Measurements from ENCODE around the gene CENPL. TPM values are rescaled to one million over a fixed set of nuclear protein-coding genes. Genes with fewer than 3 reads are reported as not detected.
"Not testable (repeated sequence)": the region's sequence is repeated elsewhere in the genome, so short reads cannot be mapped to it uniquely, and the experiment has no call there.

The CENPL gene
- total and polyA plus RNA-seq, 2 donors: 6.3 to 17.7 TPM

DNA sequence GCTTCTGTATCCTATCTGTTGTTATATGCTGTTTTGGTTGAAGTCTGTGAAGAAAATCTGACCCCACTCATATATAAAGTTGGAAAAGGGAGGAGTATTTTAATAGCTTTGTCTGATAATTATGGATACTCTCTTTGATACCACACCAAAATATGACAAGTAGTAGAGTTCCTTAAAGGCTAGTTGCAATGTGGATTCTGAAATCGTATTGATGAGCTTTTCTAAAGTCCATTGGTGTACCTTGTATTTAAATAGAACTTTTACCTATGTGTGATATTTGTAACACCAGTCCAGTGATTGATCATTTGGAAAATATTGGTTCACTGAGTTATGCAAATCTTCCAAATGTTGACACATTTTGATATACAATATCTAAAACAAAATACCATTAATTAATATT is 35.4 kb upstream of the CENPL start:
- H3K27me3 ChIP-seq (ENCODE audit: control insufficient read depth in 2 of 2, insufficient read depth in 1 of 2, low read length in 1 of 2): no peaks in the 10 kb centered on the region
- 99% methylated on average over 1 of the region's 1 CpG for WGBS
- no peak overlapping the region for H3K4me3 ChIP-seq (ENCODE audit: low read length in 2 of 2)
- peaks cover 26 to 57% of the 10 kb centered on the region in 2 donors for H3K36me3 ChIP-seq (ENCODE audit: control insufficient read depth in 2 of 2, insufficient read depth in 2 of 2, low read length in 1 of 2)
- no peak overlapping the region for H3K27ac ChIP-seq (ENCODE audit: low read depth in 1 of 2, low read length in 1 of 2)
- peaks cover 0 to 4% of the 10 kb centered on the region in 2 donors for H3K4me1 ChIP-seq (ENCODE audit: control insufficient read depth in 2 of 2, insufficient read depth in 2 of 2, low read length in 2 of 2)
- no peaks in the 10 kb centered on the region for H3K9me3 ChIP-seq (ENCODE audit: control insufficient read depth in 2 of 2, insufficient read depth in 1 of 2, low read length in 1 of 2)
- DNase-seq (ENCODE audit: low read depth in 6 of 9, low spot score in 9 of 9): no peak

DNA sequence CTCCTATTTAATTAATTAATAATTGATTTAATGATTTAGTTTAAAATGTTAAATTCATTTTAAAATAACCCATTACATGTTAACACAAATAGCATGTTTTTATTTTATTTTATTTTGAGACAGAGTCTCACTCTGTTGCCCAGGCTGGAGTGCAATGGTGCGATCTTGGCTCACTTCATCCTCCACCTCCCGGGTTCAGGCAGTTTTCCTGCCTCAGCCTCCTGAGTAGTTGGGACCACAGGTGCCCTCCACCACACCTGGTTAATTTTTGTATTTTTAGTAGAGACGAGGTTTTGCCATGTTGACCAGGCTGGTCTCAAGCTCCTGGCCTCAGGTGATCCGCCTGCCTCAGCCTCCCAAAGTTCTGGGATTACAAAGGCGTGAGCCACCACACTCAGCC is 34.9 kb upstream of the CENPL start:
- H3K9me3 ChIP-seq (ENCODE audit: control insufficient read depth in 2 of 2, insufficient read depth in 1 of 2, low read length in 1 of 2); H3K4me1 ChIP-seq (ENCODE audit: control insufficient read depth in 2 of 2, insufficient read depth in 2 of 2, low read length in 2 of 2); H3K27me3 ChIP-seq (ENCODE audit: control insufficient read depth in 2 of 2, insufficient read depth in 1 of 2, low read length in 1 of 2); H3K27ac ChIP-seq (ENCODE audit: low read depth in 1 of 2, low read length in 1 of 2); H3K4me3 ChIP-seq (ENCODE audit: low read length in 2 of 2); DNase-seq (ENCODE audit: low read depth in 6 of 9, low spot score in 9 of 9): not testable (repeated sequence)
- H3K36me3 ChIP-seq (ENCODE audit: control insufficient read depth in 2 of 2, insufficient read depth in 2 of 2, low read length in 1 of 2): peaks cover 24 to 52% of the 10 kb centered on the region in 2 donors
- WGBS: 99% methylated on average over 5 of the region's 5 CpGs

DNA sequence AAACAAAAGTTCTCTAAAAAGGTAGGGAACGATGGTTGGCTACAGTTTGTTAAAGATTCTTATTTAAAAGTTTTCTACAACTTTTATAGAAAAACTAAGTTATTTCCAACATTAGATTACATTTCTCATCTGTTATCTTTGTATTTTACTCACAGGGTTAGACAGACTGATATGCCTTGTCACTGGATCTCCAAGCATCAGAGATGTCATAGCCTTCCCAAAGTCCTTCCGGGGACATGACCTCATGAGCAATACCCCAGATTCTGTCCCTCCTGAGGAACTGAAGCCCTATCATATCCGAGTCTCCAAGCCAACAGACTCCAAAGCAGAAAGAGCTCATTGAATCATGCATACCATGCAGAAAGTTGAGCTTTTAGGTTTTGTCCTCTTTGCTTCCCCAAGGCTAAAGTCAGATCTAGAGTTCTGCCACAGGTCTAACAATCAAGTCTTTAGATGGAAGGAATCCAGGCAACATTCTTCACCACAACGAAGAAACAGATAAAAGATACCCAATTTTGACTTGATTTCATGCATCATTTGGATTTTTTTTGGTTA is 32.8 kb upstream of the CENPL start:
- Histone ChIP-seq H3K4me3 (ENCODE audit: low read length in 2 of 2) (no peak overlapping the region), H3K4me1 (ENCODE audit: control insufficient read depth in 2 of 2, insufficient read depth in 2 of 2, low read length in 2 of 2) (no peaks in the 10 kb centered on the region), H3K9me3 (ENCODE audit: control insufficient read depth in 2 of 2, insufficient read depth in 1 of 2, low read length in 1 of 2) (no peaks in the 10 kb centered on the region), H3K27ac (ENCODE audit: low read depth in 1 of 2, low read length in 1 of 2) (no peak overlapping the region), H3K36me3 (ENCODE audit: control insufficient read depth in 2 of 2, insufficient read depth in 2 of 2, low read length in 1 of 2) (peaks cover 20 to 49% of the 10 kb centered on the region in 2 donors), H3K27me3 (ENCODE audit: control insufficient read depth in 2 of 2, insufficient read depth in 1 of 2, low read length in 1 of 2) (no peaks in the 10 kb centered on the region)
- WGBS: 95% methylated on average over 4 of the region's 4 CpGs
- DNase-seq (ENCODE audit: low read depth in 6 of 9, low spot score in 9 of 9): no peak

DNA sequence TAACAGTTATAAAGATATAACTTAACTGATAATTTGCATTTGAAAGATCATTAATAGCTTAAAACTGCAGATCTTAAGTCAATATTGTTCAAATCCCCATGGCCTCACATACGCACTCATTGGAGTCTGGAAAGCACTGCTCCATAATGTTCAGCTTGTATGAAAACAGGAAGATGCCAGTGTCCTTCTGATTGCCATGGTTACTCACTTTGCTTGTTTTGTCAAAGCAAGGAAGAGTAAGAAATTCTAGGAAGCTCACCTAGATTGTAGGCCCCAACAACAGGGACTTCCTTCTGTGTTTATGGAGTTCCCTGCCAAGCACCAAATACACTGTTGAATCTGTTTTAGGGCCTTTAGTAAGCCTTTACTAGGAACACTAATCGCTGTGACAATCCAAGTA is 32.2 kb upstream of the CENPL start:
- H3K4me3 ChIP-seq (ENCODE audit: low read length in 2 of 2): no peak overlapping the region
- DNase-seq (ENCODE audit: low read depth in 6 of 9, low spot score in 9 of 9): no peak
- H3K9me3 ChIP-seq (ENCODE audit: control insufficient read depth in 2 of 2, insufficient read depth in 1 of 2, low read length in 1 of 2): no peaks in the 10 kb centered on the region
- H3K36me3 ChIP-seq (ENCODE audit: control insufficient read depth in 2 of 2, insufficient read depth in 2 of 2, low read length in 1 of 2): peaks cover 17 to 49% of the 10 kb centered on the region in 2 donors
- WGBS: 97% methylated on average over 2 of the region's 2 CpGs
- H3K4me1 ChIP-seq (ENCODE audit: control insufficient read depth in 2 of 2, insufficient read depth in 2 of 2, low read length in 2 of 2): no peaks in the 10 kb centered on the region
- H3K27me3 ChIP-seq (ENCODE audit: control insufficient read depth in 2 of 2, insufficient read depth in 1 of 2, low read length in 1 of 2): no peaks in the 10 kb centered on the region
- no peak overlapping the region for H3K27ac ChIP-seq (ENCODE audit: low read depth in 1 of 2, low read length in 1 of 2)

DNA sequence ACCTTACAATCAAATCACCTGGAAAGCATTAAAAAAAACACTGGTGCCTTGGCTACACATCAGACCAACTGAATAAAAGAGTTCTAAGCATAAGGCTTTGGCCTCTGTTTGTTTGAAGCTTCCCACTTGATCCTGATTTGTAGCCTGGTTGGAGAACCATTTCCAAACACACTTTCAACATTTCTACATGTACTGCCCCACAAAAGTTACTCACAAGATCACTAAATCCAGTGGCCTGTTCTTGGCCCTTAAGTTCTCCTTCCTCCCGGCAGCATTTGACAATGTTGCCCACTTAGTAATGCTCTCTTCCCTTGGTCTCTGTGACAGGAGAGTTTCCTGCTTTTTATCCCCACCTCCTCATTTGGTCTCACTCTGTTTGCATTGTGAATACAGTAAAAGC is 31.3 kb upstream of the CENPL start:
- WGBS: 91% methylated on average over 1 of the region's 1 CpG
- no peaks in the 10 kb centered on the region for H3K27me3 ChIP-seq (ENCODE audit: control insufficient read depth in 2 of 2, insufficient read depth in 1 of 2, low read length in 1 of 2)
- H3K4me1 ChIP-seq (ENCODE audit: control insufficient read depth in 2 of 2, insufficient read depth in 2 of 2, low read length in 2 of 2): no peaks in the 10 kb centered on the region
- DNase-seq (ENCODE audit: low read depth in 6 of 9, low spot score in 9 of 9): no peak
- peaks cover 17 to 54% of the 10 kb centered on the region in 2 donors for H3K36me3 ChIP-seq (ENCODE audit: control insufficient read depth in 2 of 2, insufficient read depth in 2 of 2, low read length in 1 of 2)
- H3K9me3 ChIP-seq (ENCODE audit: control insufficient read depth in 2 of 2, insufficient read depth in 1 of 2, low read length in 1 of 2): no peaks in the 10 kb centered on the region
- no peak overlapping the region for H3K27ac ChIP-seq (ENCODE audit: low read depth in 1 of 2, low read length in 1 of 2)
- H3K4me3 ChIP-seq (ENCODE audit: low read length in 2 of 2): no peak overlapping the region

DNA sequence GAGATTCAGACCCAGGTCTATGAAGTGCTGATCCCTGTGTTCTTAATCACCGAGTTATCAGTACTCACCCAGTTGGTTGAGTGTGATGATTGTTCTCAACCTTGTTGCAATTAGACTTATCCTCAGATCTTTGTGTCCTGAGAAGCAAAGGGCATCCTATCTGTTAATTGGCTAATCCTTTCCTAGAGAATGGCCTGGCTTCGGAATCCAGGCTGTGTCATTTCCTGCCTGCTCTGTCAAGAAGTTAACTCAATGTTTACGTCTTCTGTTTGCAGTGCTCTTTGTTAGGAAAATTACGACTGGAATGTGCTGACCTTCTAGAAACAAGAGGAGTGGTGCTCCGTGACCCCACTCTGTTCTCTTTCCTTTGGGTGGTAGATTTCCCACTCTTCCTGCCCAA is 28.4 kb upstream of the CENPL start:
- WGBS: 96% methylated on average over 5 of the region's 5 CpGs
- Histone ChIP-seq H3K27me3 (ENCODE audit: control insufficient read depth in 2 of 2, insufficient read depth in 1 of 2, low read length in 1 of 2) (no peaks in the 10 kb centered on the region), H3K36me3 (ENCODE audit: control insufficient read depth in 2 of 2, insufficient read depth in 2 of 2, low read length in 1 of 2) (peaks cover 17 to 50% of the 10 kb centered on the region in 2 donors), H3K4me3 (ENCODE audit: low read length in 2 of 2) (no peak overlapping the region), H3K4me1 (ENCODE audit: control insufficient read depth in 2 of 2, insufficient read depth in 2 of 2, low read length in 2 of 2) (no peaks in the 10 kb centered on the region), H3K9me3 (ENCODE audit: control insufficient read depth in 2 of 2, insufficient read depth in 1 of 2, low read length in 1 of 2) (no peaks in the 10 kb centered on the region), H3K27ac (ENCODE audit: low read depth in 1 of 2, low read length in 1 of 2) (no peak overlapping the region)
- DNase-seq (ENCODE audit: low read depth in 6 of 9, low spot score in 9 of 9): no peak

DNA sequence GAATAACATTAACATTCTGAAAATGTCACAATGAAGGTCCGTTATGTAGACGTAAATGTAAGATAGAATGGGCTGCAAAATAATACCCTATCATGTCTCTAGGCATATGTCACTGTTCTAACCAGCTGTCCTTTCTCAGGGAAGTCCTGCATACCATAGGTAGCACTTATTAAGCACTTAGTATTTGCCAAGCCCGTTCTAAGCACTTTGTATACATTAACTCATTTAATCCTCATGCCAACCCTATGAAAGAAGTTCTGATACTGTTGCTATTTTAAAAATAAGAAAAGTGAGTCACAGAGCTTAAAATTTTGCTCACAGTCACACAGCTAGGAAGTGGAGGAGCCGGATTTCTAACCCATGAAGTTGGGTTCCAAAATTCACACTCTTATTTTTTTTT is 27.4 kb upstream of the CENPL start:
- H3K27me3 ChIP-seq (ENCODE audit: control insufficient read depth in 2 of 2, insufficient read depth in 1 of 2, low read length in 1 of 2): no peaks in the 10 kb centered on the region
- H3K9me3 ChIP-seq (ENCODE audit: control insufficient read depth in 2 of 2, insufficient read depth in 1 of 2, low read length in 1 of 2): no peaks in the 10 kb centered on the region
- H3K4me3 ChIP-seq (ENCODE audit: low read length in 2 of 2): no peak overlapping the region
- H3K36me3 ChIP-seq (ENCODE audit: control insufficient read depth in 2 of 2, insufficient read depth in 2 of 2, low read length in 1 of 2): peaks cover 12 to 43% of the 10 kb centered on the region in 2 donors
- 97% methylated on average over 4 of the region's 4 CpGs for WGBS
- no peak for DNase-seq (ENCODE audit: low read depth in 6 of 9, low spot score in 9 of 9)
- no peaks in the 10 kb centered on the region for H3K4me1 ChIP-seq (ENCODE audit: control insufficient read depth in 2 of 2, insufficient read depth in 2 of 2, low read length in 2 of 2)
- no peak overlapping the region for H3K27ac ChIP-seq (ENCODE audit: low read depth in 1 of 2, low read length in 1 of 2)

DNA sequence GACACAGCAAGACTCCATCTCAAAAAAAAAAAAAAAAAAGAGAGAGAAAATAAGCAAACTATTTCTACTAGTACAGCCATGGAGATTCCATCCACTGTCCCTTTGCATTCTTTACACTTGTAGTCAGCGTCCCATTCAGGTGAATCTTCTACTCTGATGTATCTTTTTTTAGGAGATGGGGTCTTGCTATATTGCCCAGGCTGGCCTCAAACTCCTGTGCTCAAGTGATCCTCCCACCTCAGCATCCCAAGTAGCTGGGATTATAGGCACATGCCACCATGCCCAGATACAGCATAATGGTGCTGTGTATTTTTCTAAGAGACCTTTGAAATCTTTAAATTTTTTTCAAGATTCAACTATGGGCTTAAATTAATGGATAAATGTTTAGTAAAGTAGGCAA is 8.1 kb upstream of the CENPL start:
- 100% methylated on average over 1 of the region's 1 CpG for WGBS
- Histone ChIP-seq H3K4me3 (ENCODE audit: low read length in 2 of 2) (no peak overlapping the region), H3K27ac (ENCODE audit: low read depth in 1 of 2, low read length in 1 of 2) (no peak overlapping the region), H3K27me3 (ENCODE audit: control insufficient read depth in 2 of 2, insufficient read depth in 1 of 2, low read length in 1 of 2) (no peaks in the 10 kb centered on the region), H3K36me3 (ENCODE audit: control insufficient read depth in 2 of 2, insufficient read depth in 2 of 2, low read length in 1 of 2) (peaks cover 7 to 31% of the 10 kb centered on the region in 2 donors), H3K9me3 (ENCODE audit: control insufficient read depth in 2 of 2, insufficient read depth in 1 of 2, low read length in 1 of 2) (no peaks in the 10 kb centered on the region), H3K4me1 (ENCODE audit: control insufficient read depth in 2 of 2, insufficient read depth in 2 of 2, low read length in 2 of 2) (no peaks in the 10 kb centered on the region)
- no peak for DNase-seq (ENCODE audit: low read depth in 6 of 9, low spot score in 9 of 9)

DNA sequence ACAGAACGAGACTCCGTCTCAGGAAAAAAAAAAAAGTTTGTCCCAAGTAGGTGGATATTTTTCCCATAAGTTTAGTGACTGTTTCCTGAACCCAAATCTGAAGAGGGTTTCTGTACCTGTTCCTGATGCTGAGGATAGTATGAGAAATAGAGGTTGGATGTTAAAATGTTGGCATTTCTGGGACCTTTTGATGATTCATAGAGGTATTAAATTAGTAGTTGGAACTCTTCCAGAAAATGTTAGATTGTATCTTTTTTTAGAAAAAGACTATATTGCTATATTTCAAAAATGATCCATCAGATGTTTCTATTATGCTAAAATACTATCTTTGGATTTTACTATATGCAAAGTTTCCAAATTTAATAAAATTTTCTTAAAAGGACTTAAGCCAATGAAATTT is 2.9 kb upstream of the CENPL start:
- H3K9me3 ChIP-seq (ENCODE audit: control insufficient read depth in 2 of 2, insufficient read depth in 1 of 2, low read length in 1 of 2): no peaks in the 10 kb centered on the region
- 95% methylated on average over 2 of the region's 2 CpGs for WGBS
- no peaks in the 10 kb centered on the region for H3K27me3 ChIP-seq (ENCODE audit: control insufficient read depth in 2 of 2, insufficient read depth in 1 of 2, low read length in 1 of 2)
- H3K4me3 ChIP-seq (ENCODE audit: low read length in 2 of 2): no peak overlapping the region
- H3K4me1 ChIP-seq (ENCODE audit: control insufficient read depth in 2 of 2, insufficient read depth in 2 of 2, low read length in 2 of 2): peaks cover 2 to 17% of the 10 kb centered on the region in 2 donors
- DNase-seq (ENCODE audit: low read depth in 6 of 9, low spot score in 9 of 9): no peak
- no peak overlapping the region for H3K27ac ChIP-seq (ENCODE audit: low read depth in 1 of 2, low read length in 1 of 2)
- peaks cover 0 to 6% of the 10 kb centered on the region in 2 donors for H3K36me3 ChIP-seq (ENCODE audit: control insufficient read depth in 2 of 2, insufficient read depth in 2 of 2, low read length in 1 of 2)

Measured in thymus (tissue), 11 donors.